T-helper 2 cell (primary cell): Measurements from ENCODE around the gene UGT1A6.

ENCODE experiments used
- DNase-seq, 5 experiments: peaks; one replicate each; pipeline versions ENCODE4 v3.0.0 to v3.0.0-alpha.2; 2012 to 2022

The UGT1A6 gene

GRCh38 chr2:233803292-233803911, 110.7 kb downstream of the UGT1A6 start:
- DNase-seq: no peak

- DNase-seq: no peak
Observed at GRCh38 chr2:233803994-233804393, 111.3 kb downstream of the UGT1A6 start.

DNA sequence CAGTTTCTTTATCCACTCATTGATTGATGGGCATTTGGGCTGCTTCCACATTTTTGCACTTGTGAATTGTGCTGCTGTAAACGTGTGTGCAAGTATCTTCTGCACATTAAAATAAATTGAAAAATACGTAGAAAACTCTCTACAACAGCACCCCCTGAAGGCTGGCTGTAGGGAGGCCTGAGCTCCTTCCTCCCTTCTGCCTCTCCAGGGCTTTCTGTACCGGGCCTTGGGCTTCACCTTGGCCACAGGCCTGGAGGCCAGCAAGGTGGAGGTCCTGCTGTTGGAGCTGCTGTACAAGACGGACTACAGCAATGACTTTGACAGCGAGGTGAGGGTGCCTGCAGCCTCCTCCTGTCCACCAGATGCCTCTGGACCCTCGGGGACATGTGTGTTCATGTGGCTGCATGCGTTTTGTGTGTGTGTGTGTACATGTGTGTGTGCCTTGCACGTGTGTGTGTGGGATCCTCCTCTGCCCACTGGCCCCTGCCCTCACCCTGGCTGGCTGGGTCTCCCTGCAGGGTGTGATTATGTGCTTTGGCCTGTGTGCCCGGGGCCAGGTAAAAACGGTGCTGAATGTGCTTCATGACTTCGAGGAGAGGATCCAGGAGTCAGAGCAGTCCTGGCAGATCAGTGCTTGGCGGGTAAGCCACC, 114.7 kb downstream of the UGT1A6 start:
- DNase-seq: no peak

GRCh38 chr2:233807966-233808935, 115.6 kb downstream of the UGT1A6 start:
- no peak for DNase-seq

- DNase-seq: no peak
Observed at GRCh38 chr2:233810385-233810784, 117.7 kb downstream of the UGT1A6 start.

DNA sequence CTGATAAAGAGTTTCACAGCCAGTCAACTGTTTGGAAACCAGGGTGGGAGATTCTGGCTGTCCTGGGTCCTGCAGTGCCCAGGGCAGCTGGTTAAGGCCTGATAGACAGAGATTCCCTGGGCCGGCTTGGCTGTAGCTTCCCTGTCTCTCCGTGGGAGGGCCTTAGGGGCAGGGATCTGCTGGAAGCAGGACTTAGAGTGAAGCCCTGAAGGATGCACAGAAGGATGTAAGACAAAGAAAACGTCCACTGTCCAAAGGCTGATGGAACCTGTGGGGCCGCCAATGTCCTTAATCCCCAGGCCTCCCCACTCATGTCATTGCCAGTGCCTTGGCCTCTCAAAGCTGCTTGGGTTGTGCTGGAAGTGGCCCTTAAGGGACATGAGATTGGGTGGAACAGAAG, 118.4 kb downstream of the UGT1A6 start:
- DNase-seq: no peak

GRCh38 chr2:233811732-233812131, 119.0 kb downstream of the UGT1A6 start:
- no peak for DNase-seq

DNA sequence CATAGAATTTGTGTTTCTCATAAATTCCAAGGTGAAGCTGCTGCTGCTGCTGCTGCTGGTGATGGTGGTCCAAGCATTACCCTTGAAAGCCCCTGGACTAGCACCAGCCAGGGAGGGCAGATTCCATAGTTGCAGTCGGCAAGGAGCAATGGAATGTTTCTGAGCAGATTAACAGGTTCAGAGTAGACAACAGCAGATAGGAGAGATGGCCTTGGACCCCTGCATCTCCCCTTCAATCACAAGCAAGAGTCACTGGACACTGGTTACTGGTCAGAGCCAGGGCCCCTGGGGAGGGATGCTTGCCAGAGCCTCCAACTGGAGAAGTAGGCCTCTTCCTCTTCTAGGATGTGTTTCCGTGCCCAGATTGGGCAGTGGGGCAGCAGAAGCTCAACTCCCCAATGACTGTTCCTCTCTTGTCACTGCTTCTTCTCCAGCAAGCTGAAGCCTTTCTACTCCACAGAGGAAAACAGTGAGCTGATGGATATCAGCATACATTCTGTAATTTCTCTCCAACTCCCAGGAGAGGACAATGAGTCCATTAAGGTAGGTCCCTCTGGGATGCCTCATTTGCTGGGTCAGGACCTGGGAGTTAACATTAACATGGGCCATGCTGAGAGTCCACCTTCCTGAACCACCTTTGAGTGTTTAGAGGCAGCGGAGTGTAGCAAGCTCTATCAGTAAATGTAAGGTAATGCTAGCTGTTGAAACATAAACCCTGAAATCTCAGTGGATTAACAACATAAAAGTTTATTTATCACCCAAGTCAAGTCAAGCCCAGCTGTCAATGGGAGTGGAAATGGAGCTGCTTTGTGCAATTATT, 120.8 kb downstream of the UGT1A6 start:
- DNase-seq: no peak

- no peak for DNase-seq
Observed at GRCh38 chr2:233814056-233814835, 121.6 kb downstream of the UGT1A6 start.

GRCh38 chr2:233815861-233816260, 123.2 kb downstream of the UGT1A6 start:
- no peak for DNase-seq

DNA sequence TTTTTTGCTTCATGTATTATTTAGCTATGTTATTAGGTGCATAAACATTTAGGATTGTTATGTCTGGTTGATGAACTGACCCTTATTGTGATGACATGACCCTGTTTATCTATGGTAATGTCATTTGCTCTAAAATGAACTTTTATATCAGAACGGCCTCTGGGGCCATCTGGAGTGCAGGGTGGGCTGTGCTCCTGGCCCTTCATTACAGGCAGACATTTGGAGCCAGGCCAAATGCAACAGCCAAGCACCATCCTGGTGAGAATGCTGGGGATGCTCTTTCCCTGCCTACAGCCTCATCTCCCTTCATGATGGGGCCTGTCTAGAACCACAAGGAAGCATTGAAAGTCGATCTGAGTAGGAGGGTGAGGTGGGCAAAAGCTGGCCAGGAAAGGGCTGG, 123.6 kb downstream of the UGT1A6 start:
- no peak for DNase-seq

DNA sequence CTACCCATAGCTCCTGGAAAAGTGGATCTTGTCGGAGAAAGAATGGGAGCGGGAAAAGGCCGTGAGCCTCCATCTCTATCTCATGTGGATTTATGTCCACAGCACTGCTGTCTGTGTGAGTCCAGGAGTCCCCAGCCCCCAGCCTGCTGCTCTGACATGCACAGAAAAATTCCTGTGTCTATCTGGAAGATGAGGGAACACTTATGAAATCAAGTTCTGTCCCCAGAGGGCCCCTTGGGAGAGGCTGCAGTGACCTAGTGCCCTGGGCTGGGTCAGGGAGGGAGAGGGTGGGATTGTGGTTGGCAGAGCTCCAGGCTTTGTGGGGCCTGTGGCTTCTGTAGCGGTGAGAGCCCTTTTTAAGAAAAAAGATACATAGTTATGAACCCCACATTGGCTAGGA, 124.1 kb downstream of the UGT1A6 start:
- no peak for DNase-seq

DNA sequence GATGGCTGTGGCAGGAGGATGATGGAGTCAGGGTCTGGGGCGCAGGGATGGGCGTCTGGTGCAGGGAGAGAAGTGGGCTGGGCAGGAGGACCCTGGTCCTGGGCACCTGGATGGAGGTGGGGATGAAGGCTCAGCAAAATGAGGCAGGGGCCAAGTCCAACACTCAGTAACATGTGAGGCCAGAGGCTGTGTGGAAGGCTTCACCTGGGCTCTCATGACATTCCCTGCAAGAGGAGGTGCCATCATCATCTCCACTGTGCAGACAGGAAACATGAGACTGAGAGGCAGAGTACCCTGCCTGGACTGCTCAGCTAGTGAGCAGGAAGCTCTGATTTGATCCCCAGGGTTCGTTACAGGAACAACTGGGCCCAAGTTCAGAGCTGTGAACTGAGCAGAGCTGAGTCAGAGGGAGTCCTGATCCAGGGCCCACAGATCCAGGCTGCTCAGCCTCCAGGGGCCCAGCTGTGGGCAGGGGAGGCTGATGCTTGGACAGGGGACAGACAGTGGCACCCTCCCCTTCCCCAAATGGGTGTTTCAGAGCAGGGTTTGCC, 124.7 kb downstream of the UGT1A6 start:
- DNase-seq: no peak

DNA sequence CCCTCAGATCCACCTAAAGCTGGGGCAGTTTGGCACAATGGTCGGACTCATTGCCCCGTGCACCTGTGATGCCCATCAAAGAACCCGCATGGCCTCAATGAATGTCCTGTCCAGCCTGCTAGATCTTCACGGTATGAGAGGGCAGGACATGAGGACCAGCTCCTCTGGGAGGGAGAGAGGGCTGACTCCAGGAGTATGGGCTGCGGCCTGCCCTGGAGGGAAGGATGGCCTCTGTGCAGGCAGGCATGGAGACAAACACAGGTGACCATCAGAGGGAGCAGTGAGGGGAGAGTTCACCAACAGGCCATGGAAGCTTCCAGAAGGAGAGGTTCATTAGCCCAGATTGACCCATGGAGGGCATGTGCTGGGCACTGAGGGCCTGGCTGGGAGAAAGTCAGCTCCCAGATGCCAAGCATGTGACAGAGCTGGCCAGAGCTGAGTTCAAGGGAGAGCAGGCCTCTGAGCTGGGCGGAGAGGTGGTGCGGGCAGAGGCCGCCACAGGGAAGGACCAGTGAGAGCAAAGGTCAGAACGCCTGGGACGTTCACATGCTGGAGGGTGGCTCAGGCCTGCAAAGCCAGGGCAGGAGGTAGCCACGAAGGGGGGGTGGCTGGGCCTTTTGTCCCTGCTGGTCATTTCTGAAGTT, 125.4 kb downstream of the UGT1A6 start:
- DNase-seq: no peak

DNA sequence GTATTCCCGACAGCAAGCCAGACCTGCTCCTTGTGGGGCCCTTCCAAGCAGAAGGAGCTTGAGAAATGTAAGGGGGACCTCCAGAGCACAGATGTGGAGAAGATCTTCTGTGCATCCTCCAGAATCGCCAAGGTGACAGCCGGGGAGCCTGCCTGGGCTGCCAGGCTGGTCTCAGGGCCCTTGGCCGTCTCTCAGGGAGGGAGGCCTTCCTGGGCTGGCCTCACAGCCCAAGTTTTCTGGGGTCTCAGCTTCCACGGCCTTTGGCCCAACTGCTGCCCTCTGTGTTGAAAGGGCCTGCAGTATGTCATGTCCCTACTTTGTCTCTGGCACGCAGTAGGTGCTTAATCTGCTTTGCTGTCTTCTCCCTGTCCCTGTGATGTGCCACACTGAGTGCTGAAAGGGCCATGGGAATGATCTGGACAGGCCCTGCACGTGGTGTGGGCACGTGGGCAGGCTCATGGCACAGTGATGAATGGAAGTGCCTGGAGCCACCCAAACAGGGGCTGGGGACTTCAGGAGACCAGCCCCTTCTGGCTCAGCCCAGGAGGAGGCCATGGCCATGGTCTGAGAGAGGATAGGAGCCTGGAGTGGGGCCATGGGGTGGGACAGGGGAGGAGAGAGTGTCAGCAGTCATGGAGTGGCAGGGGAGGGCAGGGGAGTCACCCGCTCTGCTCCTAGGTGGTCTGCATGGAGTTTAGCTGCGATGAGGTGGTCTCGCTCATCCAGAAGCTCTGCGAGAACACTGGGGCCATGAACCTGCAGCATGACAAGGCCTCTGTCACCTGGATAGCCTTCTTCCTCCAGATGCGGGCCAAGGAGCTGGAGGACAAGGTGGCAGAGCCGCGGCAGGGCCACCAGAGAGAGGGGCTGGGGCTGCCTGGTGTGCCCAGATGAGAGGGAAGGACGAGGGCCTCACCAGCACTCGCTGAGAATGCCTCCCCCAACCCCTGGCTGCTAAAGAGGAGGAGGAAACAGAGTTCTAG, 126.2 kb downstream of the UGT1A6 start:
- DNase-seq: no peak

GRCh38 chr2:233819884-233820773, 127.4 kb downstream of the UGT1A6 start:
- no peak for DNase-seq

DNA sequence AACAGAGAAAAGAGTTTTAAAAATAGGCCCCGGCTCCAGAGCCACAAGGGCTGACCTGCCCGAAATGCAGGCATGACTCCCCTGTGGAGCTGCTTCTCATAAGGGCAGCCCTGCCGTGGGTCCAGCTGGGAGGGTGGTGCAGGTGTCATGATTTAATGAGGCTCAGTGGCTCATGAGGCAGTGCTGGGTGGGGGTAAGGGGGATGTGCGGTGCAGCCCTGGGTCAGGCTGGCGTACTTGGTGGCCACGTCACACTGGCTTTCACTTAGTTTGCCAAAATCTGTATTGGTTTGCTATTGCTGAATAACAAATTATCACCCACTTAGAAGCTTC, 128.1 kb downstream of the UGT1A6 start:
- no peak for DNase-seq

DNA sequence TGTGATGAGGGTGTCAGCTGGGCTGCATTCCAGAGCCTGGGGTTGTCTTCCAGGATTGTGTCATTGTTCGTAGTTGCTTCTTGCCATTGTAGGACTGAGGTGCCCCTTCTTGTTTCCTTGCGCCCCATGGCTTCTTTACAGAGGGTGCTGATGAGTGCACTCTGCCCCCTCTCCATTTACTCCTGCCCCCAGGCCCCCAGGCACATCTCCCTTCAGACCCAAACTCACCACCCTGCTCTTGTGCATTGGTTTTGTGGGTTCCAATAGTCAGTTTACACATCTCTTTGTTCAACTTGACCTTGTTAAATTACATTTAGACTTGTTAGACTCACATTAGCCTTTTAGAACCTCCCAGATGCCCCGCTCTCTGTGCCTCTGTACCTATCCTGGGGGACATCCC, 128.5 kb downstream of the UGT1A6 start:
- no peak for DNase-seq

DNA sequence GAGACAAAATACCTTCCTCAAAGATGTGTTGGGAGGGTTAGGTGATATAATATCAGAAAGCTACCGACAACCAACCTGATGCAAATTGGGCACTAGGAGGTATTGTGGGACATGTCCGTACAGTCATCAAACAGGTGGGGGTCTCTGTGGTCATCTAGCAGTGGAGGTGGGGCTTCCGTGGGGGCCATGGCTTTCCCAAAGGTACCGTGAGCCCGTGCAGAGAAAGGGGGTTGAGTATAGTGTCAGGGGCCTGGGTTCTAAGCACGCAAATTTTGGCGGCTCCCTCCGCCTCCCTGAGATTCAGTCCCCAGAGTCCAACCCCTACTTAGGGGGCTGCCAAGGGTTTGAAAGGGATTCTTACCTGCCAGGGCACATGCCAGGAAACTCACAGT, 129.0 kb downstream of the UGT1A6 start:
- DNase-seq: no peak
